K562 (cell line): ENCODE measurements around the gene SKIDA1. TPM values are rescaled to one million over a fixed set of nuclear protein-coding genes. Genes with fewer than 3 reads are reported as not detected.

Experiments used
- ESRRA ChIP-seq: fragments of 450-650 bp; IDR thresholded peaks from 2 replicates; pipeline ENCODE4 v1.6.1; 2014; ENCODE audit warnings: low read depth, mild to moderate bottlenecking, moderate library complexity, borderline replicate concordance
- HDAC2 ChIP-seq: fragments of 450-650 bp; IDR thresholded peaks from 2 replicates; pipeline ENCODE4 v1.6.1; 2016; ENCODE audit warnings: mild to moderate bottlenecking
- HEY1 ChIP-seq: fragments of 250-450 bp; sonication (Bioruptor Pico); IDR thresholded peaks from 2 replicates; pipeline ENCODE4 v1.5.0; 2020; ENCODE audit warnings: mild to moderate bottlenecking, moderate library complexity, borderline replicate concordance
- LEF1 ChIP-seq: fragments of 450-650 bp; IDR thresholded peaks from 2 replicates; pipeline ENCODE4 v1.6.1; 2016; ENCODE audit warnings: mild to moderate bottlenecking
- MTA2 ChIP-seq: fragments of 450-650 bp; IDR thresholded peaks from 2 replicates; pipeline ENCODE4 v1.6.1; 2016; ENCODE audit warnings: low read depth
- MYNN ChIP-seq, 2 experiments: sonication (generic); formaldehyde crosslinking in 1 of 2; IDR thresholded peaks; 2 replicates each; pipeline versions ENCODE4 v1.5.0 to v1.6.1; 2016 to 2020; ENCODE audit warnings: antibody characterized with exemption in 1 of 2, missing genetic modification reagents in 1 of 2
- NR2F6 ChIP-seq: fragments of 450-650 bp; formaldehyde crosslinking; IDR thresholded peaks from 2 replicates; pipeline ENCODE4 v1.4.0; 2020; ENCODE audit warnings: mild to moderate bottlenecking
- PTBP1 ChIP-seq: fragments of 200-400 bp; formaldehyde crosslinking; IDR thresholded peaks from 2 replicates; pipeline ENCODE4 v1.6.1; 2017; ENCODE audit warnings: low read depth, low read length
- RBFOX2 ChIP-seq: fragments of 200-400 bp; formaldehyde crosslinking; IDR thresholded peaks from 2 replicates; pipeline ENCODE4 v1.6.1; 2017; ENCODE audit warnings: low read depth, mild to moderate bottlenecking, low read length, moderate library complexity
- SRF ChIP-seq, 2 experiments: fragments of 250-450, 450-650 bp in 1 of 2; sonication (Bioruptor Pico) in 1 of 2; sonication (generic) in 1 of 2; formaldehyde crosslinking; IDR thresholded peaks; 2 replicates each; pipeline versions ENCODE4 v1.5.0 to v1.5.1; 2020 to 2022; ENCODE audit warnings: mild to moderate bottlenecking in 1 of 2, missing genetic modification reagents in 1 of 2
- TFAM ChIP-seq: fragments of 250-450 bp; sonication (Bioruptor Pico); conservative IDR thresholded peaks from 2 replicates; pipeline ENCODE4 v1.5.0; 2021; ENCODE audit warnings: mild to moderate bottlenecking, moderate library complexity
- TOE1 ChIP-seq, 2 experiments: fragments of 450-650 bp in 1 of 2; sonication (generic) in 1 of 2; formaldehyde crosslinking in 1 of 2; IDR thresholded peaks; 2 replicates each; pipeline versions ENCODE4 v1.7.1 to v1.8.0; 2016 to 2022; ENCODE audit warnings: borderline replicate concordance in 2 of 2, mild to moderate bottlenecking in 2 of 2, antibody characterized with exemption in 1 of 2, inconsistent platforms in 1 of 2, low read depth in 1 of 2, missing genetic modification reagents in 1 of 2, moderate library complexity in 1 of 2
- TRIM24 ChIP-seq, 2 experiments: fragments of 450-650 bp; IDR thresholded peaks; 2 replicates each; pipeline ENCODE4 v1.6.1; 2016
- ZC3H11A ChIP-seq: IDR thresholded peaks from 2 replicates; pipeline ENCODE4 v1.6.1; 2012; ENCODE audit warnings: low read depth, low read length, improper control_type of control experiment
- ZNF586 ChIP-seq: fragments of 450-650 bp; formaldehyde crosslinking; conservative IDR thresholded peaks from 2 replicates; pipeline ENCODE4 v1.4.0; 2020; ENCODE audit warnings: mild to moderate bottlenecking, moderate library complexity
- ZNF589 ChIP-seq: fragments of 200-800 bp; sonication (Bioruptor generic); IDR thresholded peaks from 2 replicates; pipeline ENCODE4 v1.6.1; 2016; ENCODE audit warnings: low read depth, missing genetic modification characterization, missing compliant biosample characterization
- ZNF668 ChIP-seq: fragments of 250-450 bp; sonication (Bioruptor Pico); IDR thresholded peaks from 2 replicates; pipeline ENCODE4 v1.8.0; 2022; ENCODE audit warnings: mild to moderate bottlenecking, inconsistent platforms
- polyA plus RNA-seq, 8 experiments: library from polyadenylated mRNA; depleted of rRNA in 4 of 8; stranded (reverse) in 5 of 8; unstranded in 3 of 8; fragments of >200 nt; fragmentation: Nextera tagmentation in 2 of 8; fragmentation: Illumina TruSeq in 1 of 8; extraction: Ambion mirVana in 2 of 8; extraction: Trizol in 1 of 8; gene quantifications; 2 replicates each; pipeline versions ENCODE4 v1.2.1 to v1.2.3, GENCODE V29; 2011 to 2014; ENCODE audit warnings: inconsistent platforms in 1 of 8, missing spikeins in 1 of 8
- total RNA-seq, 7 experiments: library from RNA; depleted of rRNA in 6 of 7; stranded (reverse); fragments of >200 nt in 6 of 7; fragmentation: Illumina TruSeq in 2 of 7; extraction: Trizol in 2 of 7; gene quantifications; 2 replicates each; pipeline versions ENCODE4 v1.2.1 to v1.2.3, GENCODE V29; 2011 to 2021; ENCODE audit warnings: low replicate concordance in 1 of 7
- TF ChIP-seq, protein P1 (sequence below), 3 experiments: IDR thresholded peaks in 2 of 3; conservative IDR thresholded peaks in 1 of 3; 2 replicates each; pipeline ENCODE4 v1.5.1; 2011 to 2012; ENCODE audit warnings: low read length in 3 of 3, mild to moderate bottlenecking in 3 of 3, control low read depth in 2 of 3, improper control_type of control experiment in 1 of 3, inconsistent platforms in 1 of 3, low read depth in 1 of 3, mixed read lengths in 1 of 3, moderate library complexity in 1 of 3; ENCODE audit not compliant: insufficient read depth in 2 of 3
- TF ChIP-seq, protein P2 (sequence below): fragments of 450-650 bp; formaldehyde crosslinking; IDR thresholded peaks from 2 replicates; pipeline ENCODE4 v1.4.0; 2022; ENCODE audit warnings: missing genetic modification characterization
- TF ChIP-seq, protein P3 (sequence below), 2 experiments: fragments of 200-800 bp in 1 of 2; sonication (Bioruptor generic) in 1 of 2; sonication (generic) in 1 of 2; formaldehyde crosslinking in 1 of 2; IDR thresholded peaks in 1 of 2; conservative IDR thresholded peaks in 1 of 2; 2 replicates each; pipeline versions ENCODE4 v1.5.0 to v1.6.1; 2016 to 2020; ENCODE audit warnings: missing compliant biosample characterization in 1 of 2, missing genetic modification characterization in 1 of 2, missing genetic modification reagents in 1 of 2
- TF ChIP-seq, protein P4 (sequence below): fragments of 450-650 bp; IDR thresholded peaks from 2 replicates; pipeline ENCODE4 v1.6.1; 2016; ENCODE audit warnings: antibody characterized with exemption

The SKIDA1 gene
- total and polyA plus RNA-seq, 9 of the 15 experiments (the other 6 are each of a cell fraction or from before 2014, with no cell fraction given) = 0.05 to 1.1 (median 0.42) TPM

DNA sequence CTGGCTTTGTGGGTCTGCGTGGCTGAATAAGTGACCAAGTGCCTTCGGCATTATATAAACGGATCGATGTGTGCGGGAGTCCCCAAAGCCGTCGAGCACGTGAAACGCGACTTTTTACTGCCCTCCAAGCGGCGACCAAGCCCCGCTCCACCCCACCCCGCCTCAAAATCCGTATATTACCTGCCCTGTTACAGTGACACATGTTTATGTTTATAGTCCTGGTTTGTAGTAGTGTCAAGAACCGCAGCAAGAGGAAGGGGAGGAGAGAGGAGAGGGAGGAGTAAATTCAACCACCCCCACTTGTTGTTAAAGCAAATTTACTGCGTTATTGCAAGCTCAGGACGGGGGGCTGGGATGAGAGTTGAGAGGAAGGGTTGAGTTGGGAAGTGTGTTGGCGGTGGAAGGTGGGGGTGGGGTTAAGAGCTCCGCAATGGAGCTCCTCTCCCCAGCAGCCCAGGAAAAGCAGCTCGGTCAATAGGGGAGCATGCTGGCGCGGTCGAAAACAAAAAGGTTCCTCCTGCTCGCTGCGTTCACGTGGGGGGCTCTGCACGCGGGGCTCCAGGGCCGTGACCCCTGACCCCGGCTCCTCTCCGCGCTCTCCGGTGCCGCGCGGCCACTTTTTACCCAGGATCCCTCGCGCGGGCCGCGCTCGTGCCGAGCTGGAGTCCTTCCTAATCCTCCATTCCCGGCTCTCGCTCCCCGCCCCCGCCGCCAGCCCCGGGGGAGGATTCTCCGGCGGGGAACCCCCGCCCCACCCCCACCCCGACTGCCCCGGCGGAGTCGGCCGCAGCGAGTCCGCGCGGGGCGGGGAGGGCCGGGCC, at the start of gene SKIDA1 (continued):
- TF ChIP-seq, protein P1, sequence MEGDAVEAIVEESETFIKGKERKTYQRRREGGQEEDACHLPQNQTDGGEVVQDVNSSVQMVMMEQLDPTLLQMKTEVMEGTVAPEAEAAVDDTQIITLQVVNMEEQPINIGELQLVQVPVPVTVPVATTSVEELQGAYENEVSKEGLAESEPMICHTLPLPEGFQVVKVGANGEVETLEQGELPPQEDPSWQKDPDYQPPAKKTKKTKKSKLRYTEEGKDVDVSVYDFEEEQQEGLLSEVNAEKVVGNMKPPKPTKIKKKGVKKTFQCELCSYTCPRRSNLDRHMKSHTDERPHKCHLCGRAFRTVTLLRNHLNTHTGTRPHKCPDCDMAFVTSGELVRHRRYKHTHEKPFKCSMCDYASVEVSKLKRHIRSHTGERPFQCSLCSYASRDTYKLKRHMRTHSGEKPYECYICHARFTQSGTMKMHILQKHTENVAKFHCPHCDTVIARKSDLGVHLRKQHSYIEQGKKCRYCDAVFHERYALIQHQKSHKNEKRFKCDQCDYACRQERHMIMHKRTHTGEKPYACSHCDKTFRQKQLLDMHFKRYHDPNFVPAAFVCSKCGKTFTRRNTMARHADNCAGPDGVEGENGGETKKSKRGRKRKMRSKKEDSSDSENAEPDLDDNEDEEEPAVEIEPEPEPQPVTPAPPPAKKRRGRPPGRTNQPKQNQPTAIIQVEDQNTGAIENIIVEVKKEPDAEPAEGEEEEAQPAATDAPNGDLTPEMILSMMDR (IDR thresholded peaks at IDR 0.05 in 2 of 3, conservative IDR thresholded peaks at IDR 0.05 in 1 of 3; ENCODE audit: insufficient read depth in 2 of 3, low read depth in 1 of 3, low read length in 3 of 3) = no peak
- TF ChIP-seq NR2F6 (CRISPR knock-in tag) = no peak
- no peak for TF ChIP-seq PTBP1
- TF ChIP-seq MTA2 = no peak
- no peak for TF ChIP-seq TFAM (CRISPR knock-in tag)
- TF ChIP-seq TRIM24 (IDR thresholded peaks at IDR 0.05) = peak in 1 of 2 experiments; percentile 73; a peak in 2 of 4 replicates
- TF ChIP-seq, protein P2, sequence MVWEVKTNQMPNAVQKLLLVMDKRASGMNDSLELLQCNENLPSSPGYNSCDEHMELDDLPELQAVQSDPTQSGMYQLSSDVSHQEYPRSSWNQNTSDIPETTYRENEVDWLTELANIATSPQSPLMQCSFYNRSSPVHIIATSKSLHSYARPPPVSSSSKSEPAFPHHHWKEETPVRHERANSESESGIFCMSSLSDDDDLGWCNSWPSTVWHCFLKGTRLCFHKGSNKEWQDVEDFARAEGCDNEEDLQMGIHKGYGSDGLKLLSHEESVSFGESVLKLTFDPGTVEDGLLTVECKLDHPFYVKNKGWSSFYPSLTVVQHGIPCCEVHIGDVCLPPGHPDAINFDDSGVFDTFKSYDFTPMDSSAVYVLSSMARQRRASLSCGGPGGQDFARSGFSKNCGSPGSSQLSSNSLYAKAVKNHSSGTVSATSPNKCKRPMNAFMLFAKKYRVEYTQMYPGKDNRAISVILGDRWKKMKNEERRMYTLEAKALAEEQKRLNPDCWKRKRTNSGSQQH (CRISPR knock-in tag) = no peak
- TF ChIP-seq ZNF668 = no peak
- TF ChIP-seq HEY1 (CRISPR knock-in tag) = no peak
- TF ChIP-seq ZC3H11A = no peak
- TF ChIP-seq ESRRA = peak; percentile 39; the same call in 1 of the 2 replicates
- TF ChIP-seq RBFOX2 = peak; percentile 92
- peak; percentile 59 for TF ChIP-seq ZNF589 (CRISPR knock-in tag)
- TF ChIP-seq ZNF586 (CRISPR knock-in tag) = no peak
- TF ChIP-seq, protein P3, sequence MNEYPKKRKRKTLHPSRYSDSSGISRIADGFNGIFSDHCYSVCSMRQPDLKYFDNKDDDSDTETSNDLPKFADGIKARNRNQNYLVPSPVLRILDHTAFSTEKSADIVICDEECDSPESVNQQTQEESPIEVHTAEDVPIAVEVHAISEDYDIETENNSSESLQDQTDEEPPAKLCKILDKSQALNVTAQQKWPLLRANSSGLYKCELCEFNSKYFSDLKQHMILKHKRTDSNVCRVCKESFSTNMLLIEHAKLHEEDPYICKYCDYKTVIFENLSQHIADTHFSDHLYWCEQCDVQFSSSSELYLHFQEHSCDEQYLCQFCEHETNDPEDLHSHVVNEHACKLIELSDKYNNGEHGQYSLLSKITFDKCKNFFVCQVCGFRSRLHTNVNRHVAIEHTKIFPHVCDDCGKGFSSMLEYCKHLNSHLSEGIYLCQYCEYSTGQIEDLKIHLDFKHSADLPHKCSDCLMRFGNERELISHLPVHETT (CRISPR knock-in tag; conservative IDR thresholded peaks at IDR 0.05 in 1 of 2, IDR thresholded peaks at IDR 0.05 in 1 of 2) = peak in 1 of 2 experiments; percentile 99; a peak in 2 of 4 replicates
- TF ChIP-seq HDAC2 = peak; percentile 85
- TF ChIP-seq SRF (CRISPR knock-in tag; IDR thresholded peaks at IDR 0.05) = peak; percentile 20 to 57; a peak in 1 of 4 replicates
- peak; percentile 74; the same call in 1 of the 2 replicates for TF ChIP-seq TOE1 (IDR thresholded peaks at IDR 0.05; ENCODE audit: borderline replicate concordance)
- TF ChIP-seq TOE1 (CRISPR knock-in tag; IDR thresholded peaks at IDR 0.05; ENCODE audit: borderline replicate concordance, low read depth) = no peak
- TF ChIP-seq LEF1 = peak; percentile 96
- TF ChIP-seq, protein P4, sequence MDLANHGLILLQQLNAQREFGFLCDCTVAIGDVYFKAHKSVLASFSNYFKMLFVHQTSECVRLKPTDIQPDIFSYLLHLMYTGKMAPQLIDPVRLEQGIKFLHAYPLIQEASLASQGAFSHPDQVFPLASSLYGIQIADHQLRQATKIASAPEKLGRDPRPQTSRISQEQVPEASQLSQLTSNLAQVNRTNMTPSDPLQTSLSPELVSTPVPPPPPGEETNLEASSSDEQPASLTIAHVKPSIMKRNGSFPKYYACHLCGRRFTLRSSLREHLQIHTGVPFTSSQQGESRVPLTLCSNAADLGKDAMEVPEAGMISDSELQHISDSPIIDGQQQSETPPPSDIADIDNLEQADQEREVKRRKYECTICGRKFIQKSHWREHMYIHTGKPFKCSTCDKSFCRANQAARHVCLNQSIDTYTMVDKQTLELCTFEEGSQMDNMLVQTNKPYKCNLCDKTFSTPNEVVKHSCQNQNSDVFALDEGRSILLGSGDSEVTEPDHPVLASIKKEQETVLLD = peak; percentile 77
- no peak; the same call in 1 of the 2 replicates for TF ChIP-seq MYNN (IDR thresholded peaks at IDR 0.05)
- TF ChIP-seq MYNN (CRISPR knock-in tag; IDR thresholded peaks at IDR 0.05) = no peak
